Mesodermal cell (in vitro differentiated cells): ENCODE data around the gene PIK3R2.

ENCODE experiments used
- H3K27ac ChIP-seq: 2 replicates; pipeline ENCODE4 v1.7.0; 2013; ENCODE audit warnings: mild to moderate bottlenecking, low read depth, low read length, moderate library complexity; ENCODE audit not compliant: severe bottlenecking
- H3K36me3 ChIP-seq: 2 replicates; pipeline ENCODE4 v1.7.1; 2013; ENCODE audit warnings: mild to moderate bottlenecking, low read length, moderate library complexity; ENCODE audit not compliant: control insufficient read depth, insufficient read depth
- H3K4me1 ChIP-seq: one replicate; pipeline ENCODE4 v1.7.1; 2013; ENCODE audit warnings: mild to moderate bottlenecking, low read length; ENCODE audit not compliant: insufficient read depth, control insufficient read depth, poor library complexity, severe bottlenecking
- H3K4me3 ChIP-seq: 2 replicates; pipeline ENCODE4 v1.7.0; 2013; ENCODE audit warnings: low read length, control low read depth, mild to moderate bottlenecking; ENCODE audit not compliant: insufficient read depth, poor library complexity, severe bottlenecking; ENCODE audit errors: extremely low read depth
- H3K9me3 ChIP-seq: 2 replicates; pipeline ENCODE4 v1.7.1; 2013; ENCODE audit warnings: mild to moderate bottlenecking, low read length, moderate library complexity; ENCODE audit not compliant: control insufficient read depth
- WGBS, 2 experiments: methylation state at CpG; one replicate each; pipeline ENCODE4 v1.1.5; 2013; ENCODE audit warnings: missing lambda C conversion rate in 2 of 2; ENCODE audit not compliant: insufficient coverage in 2 of 2; 5-methylcytosine and 5-hydroxymethylcytosine counted together

The PIK3R2 gene

DNA sequence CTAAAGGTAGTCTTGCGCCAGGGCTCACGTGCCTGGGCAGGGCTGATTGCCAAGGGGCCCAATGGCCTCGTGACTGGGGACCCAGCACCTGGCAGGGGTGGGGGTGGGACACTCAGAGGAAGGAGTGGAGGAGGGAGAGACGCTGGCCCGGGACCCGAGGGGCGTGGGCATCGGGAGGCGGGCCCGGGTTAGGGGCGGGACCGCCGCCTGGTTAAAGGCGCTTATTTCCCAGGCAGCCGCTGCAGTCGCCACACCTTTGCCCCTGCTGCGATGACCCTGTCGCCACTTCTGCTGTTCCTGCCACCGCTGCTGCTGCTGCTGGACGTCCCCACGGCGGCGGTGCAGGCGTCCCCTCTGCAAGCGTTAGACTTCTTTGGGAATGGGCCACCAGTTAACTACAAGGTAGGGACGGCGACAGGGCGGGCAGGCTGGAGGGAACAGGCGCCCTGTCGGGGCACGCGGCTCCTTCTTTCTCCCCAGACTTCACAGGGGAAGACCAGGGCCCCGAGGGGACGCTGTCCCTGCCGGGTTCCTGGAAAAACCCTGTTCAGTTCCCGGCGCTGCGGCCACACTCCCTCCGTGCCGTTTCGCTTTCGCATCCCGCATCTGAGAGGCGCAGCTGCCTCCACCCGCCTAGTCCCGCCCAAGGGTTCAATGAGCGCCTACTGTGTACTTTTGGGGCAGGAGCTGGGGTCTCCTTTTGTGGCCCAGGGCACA, 20.8 kb downstream of the PIK3R2 start, which contains the start of gene IFI30:
Gene IFI30 (plus strand): TSS at position 242 of the 717 bp plus-strand sequence. CDS start 29 bp downstream, at position 271.
- Histone ChIP-seq H3K4me3 (peak within 1 kb of the TSS; percentile 27), H3K36me3 (peaks cover 16% of the 10 kb centered on the region), H3K27ac (no peak within 1 kb of the TSS), H3K9me3 (no peaks in the 10 kb centered on the region), H3K4me1 (no peaks in the 10 kb centered on the region)
- WGBS, 2 experiments: 3 to 5% methylated on average over 40 to 44 of the region's 47 CpGs

DNA sequence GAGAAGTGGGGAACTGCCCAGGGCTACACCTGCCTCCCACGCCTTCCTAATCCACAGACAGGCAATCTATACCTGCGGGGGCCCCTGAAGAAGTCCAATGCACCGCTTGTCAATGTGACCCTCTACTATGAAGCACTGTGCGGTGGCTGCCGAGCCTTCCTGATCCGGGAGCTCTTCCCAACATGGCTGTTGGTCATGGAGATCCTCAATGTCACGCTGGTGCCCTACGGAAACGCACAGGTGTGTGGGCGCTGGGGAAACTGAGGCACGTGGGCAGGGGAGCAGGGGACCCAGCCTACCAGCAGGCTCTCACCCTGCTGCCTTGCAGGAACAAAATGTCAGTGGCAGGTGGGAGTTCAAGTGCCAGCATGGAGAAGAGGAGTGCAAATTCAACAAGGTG, 22.0 kb downstream of the PIK3R2 start:
- no peaks in the 10 kb centered on the region for H3K9me3 ChIP-seq
- no peak overlapping the region for H3K4me3 ChIP-seq
- H3K4me1 ChIP-seq: no peaks in the 10 kb centered on the region
- no peak overlapping the region for H3K27ac ChIP-seq
- WGBS, 2 experiments: 94% methylated on average over 10 to 11 of the region's 11 CpGs
- H3K36me3 ChIP-seq: peaks cover 6% of the 10 kb centered on the region

DNA sequence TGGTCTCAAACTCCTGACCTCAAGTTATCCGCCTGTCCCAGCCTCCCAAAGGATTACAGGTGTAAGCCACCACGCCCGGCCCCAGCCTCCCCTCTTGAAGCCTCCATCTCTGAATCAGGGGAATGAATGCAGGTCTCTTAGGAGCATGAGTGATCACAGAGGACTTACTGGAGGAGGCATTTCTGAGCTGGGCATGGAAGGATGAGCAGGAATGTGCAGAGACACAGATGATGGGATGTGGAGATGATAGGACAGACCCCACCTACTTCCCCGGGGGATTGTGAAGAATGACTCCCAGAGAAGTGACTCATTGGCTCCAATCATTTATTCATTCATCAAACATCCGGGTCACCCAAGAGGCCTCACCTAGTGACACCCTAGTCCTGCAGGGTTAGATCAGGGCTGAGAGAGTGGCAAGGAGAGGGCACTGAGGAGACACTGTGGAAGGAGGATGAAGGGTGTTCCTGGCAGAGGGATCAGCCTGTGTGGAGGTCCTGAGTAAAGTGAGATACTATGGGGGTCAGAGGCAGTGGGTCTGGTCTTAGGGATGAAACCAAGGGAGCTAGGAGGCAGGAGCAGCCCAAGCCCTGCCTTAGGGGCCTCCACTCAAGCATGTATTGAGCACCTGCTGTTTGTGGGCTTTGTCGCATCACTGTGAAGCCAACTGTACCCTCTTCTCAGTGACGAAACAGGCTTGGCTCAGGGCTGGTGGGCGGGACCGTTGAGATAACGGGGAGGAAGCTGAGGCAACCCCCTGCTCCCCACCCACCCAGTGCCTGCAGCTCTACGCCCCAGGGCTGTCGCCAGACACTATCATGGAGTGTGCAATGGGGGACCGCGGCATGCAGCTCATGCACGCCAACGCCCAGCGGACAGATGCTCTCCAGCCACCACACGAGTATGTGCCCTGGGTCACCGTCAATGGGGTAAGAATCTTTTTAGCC, 23.7 kb downstream of the PIK3R2 start:
- Histone ChIP-seq H3K27ac (no peak overlapping the region), H3K4me1 (no peaks in the 10 kb centered on the region), H3K36me3 (no peaks in the 10 kb centered on the region), H3K4me3 (no peak overlapping the region), H3K9me3 (no peaks in the 10 kb centered on the region)
- WGBS, 2 experiments: 92 to 95% methylated on average over 12 to 17 of the region's 19 CpGs

DNA sequence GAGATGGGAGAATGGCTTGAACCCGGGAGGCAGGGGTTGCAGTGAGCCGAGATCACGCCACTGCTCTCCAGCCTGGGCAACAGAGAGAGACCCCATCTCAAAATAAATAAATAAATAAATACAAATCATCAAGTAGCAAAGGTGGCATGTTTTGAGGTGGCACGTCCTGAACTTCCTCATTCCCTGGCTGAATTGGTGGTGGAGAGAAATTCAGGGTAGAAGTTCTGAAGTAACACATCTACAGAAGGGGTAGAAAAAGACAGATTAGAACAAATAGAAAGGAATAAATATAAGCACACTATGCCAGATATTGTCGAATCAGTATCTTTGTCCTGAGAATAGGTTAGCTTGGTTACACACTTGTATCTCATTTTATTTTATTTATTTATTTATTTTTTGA, 27.0 kb downstream of the PIK3R2 start:
- Histone ChIP-seq H3K36me3 (no peaks in the 10 kb centered on the region), H3K9me3 (no peaks in the 10 kb centered on the region), H3K27ac (no peak overlapping the region), H3K4me3 (no peak overlapping the region), H3K4me1 (no peaks in the 10 kb centered on the region)
- 100% methylated on average over 1 of the region's 5 CpGs for WGBS, 2 experiments

DNA sequence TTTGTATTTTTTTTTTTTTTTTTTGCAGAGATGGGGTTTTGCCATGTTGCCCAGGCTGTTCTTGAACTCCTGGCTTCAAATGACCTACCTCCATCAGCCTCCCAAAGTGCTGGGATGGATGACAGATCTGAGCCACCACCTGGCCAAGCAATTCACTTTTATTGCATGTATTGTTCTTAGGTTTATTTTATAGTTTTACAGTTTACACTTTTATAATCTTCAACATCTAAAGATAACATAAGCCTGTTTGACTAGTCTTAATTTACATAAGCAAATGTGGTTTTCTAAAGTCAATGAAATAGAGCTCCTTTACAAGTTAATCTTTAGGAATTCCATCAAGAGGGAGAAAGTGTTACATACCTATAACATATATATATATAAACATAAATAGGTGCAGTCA, 30.6 kb downstream of the PIK3R2 start:
- Histone ChIP-seq H3K4me1 (no peaks in the 10 kb centered on the region), H3K4me3 (no peak overlapping the region), H3K9me3 (no peaks in the 10 kb centered on the region), H3K27ac (no peak overlapping the region), H3K36me3 (no peaks in the 10 kb centered on the region)

DNA sequence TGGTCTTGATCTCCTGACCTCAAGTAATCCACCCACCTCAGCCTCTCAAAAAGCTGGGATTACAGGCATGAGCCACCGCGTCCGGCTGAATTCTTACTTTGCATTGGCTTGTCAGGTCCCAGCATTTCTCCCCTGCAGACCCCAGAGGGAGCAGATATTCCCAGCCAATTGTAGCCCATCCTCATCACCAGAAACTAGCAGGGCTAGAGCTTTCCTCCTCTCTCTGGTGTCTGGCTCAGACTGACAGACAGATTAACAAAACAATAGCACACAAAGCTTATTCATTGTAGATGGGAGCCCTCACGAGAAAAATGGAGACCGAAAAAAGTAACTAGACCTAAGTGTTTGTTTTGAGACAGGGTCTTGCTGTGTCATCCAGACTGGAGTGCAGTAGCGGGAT, 32.6 kb downstream of the PIK3R2 start:
- Histone ChIP-seq H3K27ac (no peak overlapping the region), H3K4me1 (no peaks in the 10 kb centered on the region), H3K36me3 (no peaks in the 10 kb centered on the region), H3K4me3 (no peak overlapping the region), H3K9me3 (no peaks in the 10 kb centered on the region)
- WGBS, 2 experiments: 49 to 55% methylated on average over 3 to 5 of the region's 6 CpGs

DNA sequence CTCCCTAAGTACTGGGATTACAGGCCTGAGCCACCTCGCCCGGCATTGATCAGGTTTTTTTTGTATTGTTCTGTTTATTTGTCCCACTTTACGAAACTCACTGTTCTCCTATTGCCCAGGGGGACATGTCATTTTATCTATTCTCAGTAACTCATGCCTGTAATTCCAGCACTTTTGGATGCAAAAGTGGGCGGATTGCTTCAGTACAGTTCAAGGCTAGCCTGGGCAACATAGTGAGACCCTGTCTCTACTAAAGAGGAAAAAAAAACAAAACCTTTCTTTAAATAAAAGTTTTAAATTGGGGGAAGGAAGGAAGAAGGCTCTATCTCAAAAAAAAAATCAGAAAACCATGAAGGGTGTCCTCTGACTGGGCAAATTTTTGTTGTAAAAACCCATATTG, 37.3 kb downstream of the PIK3R2 start:
- H3K4me1 ChIP-seq: peaks cover 3% of the 10 kb centered on the region
- WGBS, 2 experiments: 80% methylated on average over 1 of the region's 4 CpGs; no CpG with 5 or more reads in 1 of the 2 experiments
- H3K9me3 ChIP-seq: no peaks in the 10 kb centered on the region
- peaks cover 5% of the 10 kb centered on the region for H3K36me3 ChIP-seq
- no peak overlapping the region for H3K27ac ChIP-seq
- no peak overlapping the region for H3K4me3 ChIP-seq

DNA sequence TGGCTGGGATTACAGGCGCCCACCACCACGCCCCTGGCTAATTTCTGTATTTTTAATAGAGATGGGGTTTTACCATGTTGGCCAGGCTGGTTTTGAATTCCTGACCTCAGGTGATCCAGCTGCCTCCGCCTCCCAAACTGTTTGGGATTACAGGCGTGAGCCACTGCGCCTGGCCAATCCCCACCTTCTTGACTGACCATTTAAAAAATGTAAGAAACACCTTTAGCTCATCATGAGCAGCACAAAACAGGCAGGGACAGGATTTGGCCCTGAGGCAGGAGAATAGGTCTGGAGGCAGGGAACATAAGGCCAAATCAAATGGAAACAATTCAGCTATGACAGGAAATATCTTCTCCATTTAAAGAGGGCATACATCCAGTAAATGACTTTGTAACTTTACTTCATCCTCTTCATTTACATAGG, 38.7 kb downstream of the PIK3R2 start:
- Histone ChIP-seq H3K27ac (peak overlapping the region; percentile 91), H3K4me3 (no peak overlapping the region)
- WGBS, 2 experiments: 93 to 97% methylated on average over 3 to 5 of the region's 5 CpGs

DNA sequence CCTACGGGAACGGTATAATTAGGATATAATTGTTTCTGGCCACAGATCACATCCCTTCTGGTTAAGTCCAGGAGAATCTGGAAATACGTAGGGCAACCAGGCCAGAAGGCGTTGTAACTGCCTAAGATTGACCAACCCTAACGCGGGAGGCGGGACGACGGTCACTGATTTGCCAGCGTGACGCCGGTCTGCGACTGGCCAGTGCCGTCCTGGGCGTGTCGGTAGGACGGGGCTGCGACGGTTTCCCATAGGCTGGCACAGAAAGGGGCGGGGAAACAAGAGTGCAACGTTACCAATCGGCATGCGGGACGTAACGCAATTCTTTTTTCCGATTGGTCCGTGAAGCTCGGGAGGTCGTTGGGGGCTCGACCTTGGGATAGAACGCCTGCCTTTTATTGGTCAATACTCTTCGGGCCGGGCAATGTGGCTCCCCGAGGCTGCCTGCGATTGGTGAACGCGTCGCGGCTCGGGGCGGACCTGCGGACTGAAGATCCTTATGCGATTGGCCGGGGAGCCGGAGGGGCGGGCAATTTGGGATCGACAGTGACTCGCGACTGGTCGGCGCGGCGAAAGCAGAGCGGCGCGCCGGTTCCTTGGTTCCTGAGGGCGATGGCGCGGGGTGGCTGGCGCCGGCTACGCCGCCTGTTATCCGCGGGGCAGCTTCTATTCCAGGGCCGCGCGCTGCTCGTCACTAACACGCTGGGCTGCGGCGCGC, 39.9 kb downstream of the PIK3R2 start, which contains the start of gene MPV17L2:
Gene MPV17L2 (plus strand): TSS at position 546 of the 715 bp plus-strand sequence. CDS start 64 bp downstream, at position 610.
- 1% methylated on average over 68 to 70 of the region's 74 CpGs for WGBS, 2 experiments
- Histone ChIP-seq H3K4me3 (peak within 1 kb of the TSS; percentile 89), H3K36me3 (peaks cover 17% of the 10 kb centered on the region), H3K27ac (peak within 1 kb of the TSS; percentile 91), H3K9me3 (no peaks in the 10 kb centered on the region), H3K4me1 (peaks cover 3% of the 10 kb centered on the region)

More for the DNA sequence above, 38.7 kb downstream of the PIK3R2 start:
- H3K4me1 ChIP-seq: peaks cover 3% of the 10 kb centered on the region
- peaks cover 17% of the 10 kb centered on the region for H3K36me3 ChIP-seq
- H3K9me3 ChIP-seq: no peaks in the 10 kb centered on the region

DNA sequence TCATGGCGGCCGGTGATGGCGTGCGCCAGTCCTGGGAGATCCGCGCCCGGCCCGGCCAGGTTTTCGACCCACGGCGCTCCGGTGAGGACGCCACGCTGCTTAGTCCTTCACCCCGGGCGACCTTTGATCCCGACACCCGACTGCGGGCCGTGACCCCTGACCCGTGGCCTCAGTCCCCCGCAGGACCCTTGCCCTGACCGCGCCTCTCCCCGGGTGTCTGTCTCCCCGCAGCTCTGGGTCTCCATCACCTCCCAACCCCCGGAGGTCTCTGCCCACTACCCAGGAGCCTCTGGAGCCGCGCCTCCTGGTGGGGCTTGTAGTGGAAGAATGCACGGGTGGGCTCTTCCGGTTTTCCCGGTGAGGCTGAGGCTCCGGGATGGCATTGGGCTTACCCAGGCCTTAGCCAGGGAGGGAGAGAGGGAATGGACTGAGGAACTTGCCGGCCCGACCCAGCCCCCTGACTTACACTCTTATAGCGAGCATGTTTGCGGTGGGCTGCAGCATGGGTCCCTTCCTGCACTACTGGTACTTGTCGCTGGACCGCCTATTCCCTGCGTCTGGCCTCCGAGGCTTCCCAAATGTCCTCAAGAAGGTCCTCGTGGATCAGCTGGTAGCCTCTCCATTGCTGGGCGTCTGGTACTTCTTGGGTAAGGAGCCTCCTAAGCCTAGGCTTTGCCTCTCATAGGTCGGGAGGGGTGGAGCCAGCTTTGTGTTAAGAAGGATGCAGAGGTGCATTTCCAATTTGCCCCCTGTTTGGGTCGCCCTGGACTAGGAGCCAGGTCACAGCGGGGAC, 40.6 kb downstream of the PIK3R2 start:
- no peaks in the 10 kb centered on the region for H3K9me3 ChIP-seq
- WGBS, 2 experiments: 8% methylated on average over 37 to 38 of the region's 46 CpGs

More for the DNA sequence above, 40.6 kb downstream of the PIK3R2 start:
- Histone ChIP-seq H3K4me3 (peak overlapping the region; percentile 89), H3K4me1 (peaks cover 3% of the 10 kb centered on the region), H3K27ac (peak overlapping the region; percentile 84), H3K36me3 (peaks cover 17% of the 10 kb centered on the region)
